RCC 7860 (cell line): ENCODE data around the gene LMAN1L.
A peak's percentile ranks its signal among the peaks of the same experiment; 100 is the strongest.

Source experiments
- DNase-seq: peaks from one replicate; pipeline ENCODE4 v3.0.0-alpha.2; 2015; ENCODE audit warnings: low spot score
- FAIRE-seq: peaks from 2 replicates; lab custom pipeline; 2012; peaks lifted over from hg19 to GRCh38; lab: Jason Lieb, UNC

LMAN1L gene

DNA sequence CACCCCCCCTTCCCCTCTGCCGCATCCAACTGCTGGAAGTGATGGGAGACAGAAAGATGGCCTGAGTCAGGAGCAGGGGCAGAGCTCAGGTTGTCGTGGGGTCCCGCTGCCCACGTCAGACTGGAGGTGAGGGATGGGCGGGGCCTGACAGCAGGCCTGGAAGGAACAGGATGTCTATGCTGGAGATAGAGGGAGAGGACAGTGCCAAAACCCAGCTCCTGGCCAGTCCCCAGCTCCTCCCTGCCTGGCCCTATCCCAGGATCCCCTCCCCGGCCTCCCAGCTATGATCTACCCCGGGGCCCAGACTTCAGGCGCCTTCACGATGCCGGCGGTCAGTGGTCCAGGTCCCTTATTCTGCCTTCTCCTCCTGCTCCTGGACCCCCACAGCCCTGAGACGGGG is at the start of gene LMAN1L:
TSS of gene LMAN1L (plus strand) at position 303 of the 400 bp plus-strand sequence. CDS start at position 323, 20 bp downstream.
- FAIRE-seq (no peak), DNase-seq (no peak)

DNA sequence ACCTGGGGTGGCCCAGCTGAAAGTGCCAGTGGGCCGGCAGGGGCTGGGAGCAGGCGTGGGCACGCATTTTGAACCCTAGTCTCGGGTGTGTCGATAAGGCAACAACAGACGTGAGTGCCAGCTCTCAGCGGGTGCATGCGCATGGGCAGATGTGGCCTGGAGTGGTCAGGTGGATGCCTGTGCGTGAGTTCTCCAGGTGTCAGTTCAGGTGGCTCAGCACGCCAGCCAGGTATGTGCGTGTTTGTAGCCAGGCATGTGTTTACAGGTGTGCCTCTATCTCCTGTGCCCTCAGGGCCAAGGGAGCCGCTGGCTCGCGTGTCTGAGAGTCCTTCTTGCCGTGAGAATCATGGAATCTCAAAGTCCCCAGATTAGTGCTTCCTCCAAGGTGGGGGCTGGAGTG is 49.2 kb upstream of the LMAN1L start:
- FAIRE-seq: no peak

DNA sequence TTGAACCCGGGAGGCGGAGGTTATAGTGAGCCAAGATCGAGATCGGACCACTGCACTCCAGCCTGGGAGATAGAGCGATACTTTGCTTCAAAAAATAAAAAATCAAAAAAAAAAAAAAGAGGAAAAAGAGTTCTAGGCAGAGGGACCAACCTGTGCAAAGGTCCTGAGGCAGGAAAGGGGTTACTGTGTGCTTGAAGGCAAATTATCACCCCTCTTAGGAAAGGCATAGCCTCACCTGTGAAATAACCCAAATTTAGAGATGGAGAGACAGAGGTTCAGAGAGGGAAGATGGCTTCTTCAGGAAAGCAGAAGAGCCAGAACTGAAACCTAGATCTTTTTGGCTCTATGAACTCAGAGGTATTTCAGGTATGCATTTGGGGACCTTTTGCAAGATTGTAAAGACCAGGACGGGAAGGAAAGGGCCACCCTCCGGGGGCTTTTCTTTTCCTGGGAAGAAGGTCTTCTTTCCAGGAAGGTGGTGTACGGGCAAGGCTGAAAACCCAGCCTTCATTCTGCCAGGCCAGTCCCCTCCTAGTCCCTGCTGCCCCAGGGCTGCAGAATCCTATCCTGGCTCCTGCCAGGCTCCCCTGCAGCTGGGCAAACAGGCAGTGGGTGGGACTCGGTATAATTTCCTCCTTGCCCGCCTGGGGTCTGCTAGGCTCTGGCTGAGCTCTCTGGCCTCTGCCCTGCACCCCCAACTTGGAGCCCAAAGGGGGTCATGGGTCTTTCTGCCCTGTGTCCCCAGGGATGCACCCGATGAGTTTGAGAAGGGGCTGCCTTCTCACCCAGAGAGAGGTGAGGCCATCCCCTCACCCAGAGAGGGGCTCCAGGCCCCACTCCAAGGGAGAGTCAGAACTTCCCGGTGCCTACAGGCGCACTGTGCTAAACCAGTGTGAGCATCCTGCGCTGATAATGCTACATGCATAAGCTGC is 45.2 kb upstream of the LMAN1L start:
- DNase-seq (no peak), FAIRE-seq (no peak)

More for the DNA sequence above, 49.2 kb upstream of the LMAN1L start:
- no peak for DNase-seq

DNA sequence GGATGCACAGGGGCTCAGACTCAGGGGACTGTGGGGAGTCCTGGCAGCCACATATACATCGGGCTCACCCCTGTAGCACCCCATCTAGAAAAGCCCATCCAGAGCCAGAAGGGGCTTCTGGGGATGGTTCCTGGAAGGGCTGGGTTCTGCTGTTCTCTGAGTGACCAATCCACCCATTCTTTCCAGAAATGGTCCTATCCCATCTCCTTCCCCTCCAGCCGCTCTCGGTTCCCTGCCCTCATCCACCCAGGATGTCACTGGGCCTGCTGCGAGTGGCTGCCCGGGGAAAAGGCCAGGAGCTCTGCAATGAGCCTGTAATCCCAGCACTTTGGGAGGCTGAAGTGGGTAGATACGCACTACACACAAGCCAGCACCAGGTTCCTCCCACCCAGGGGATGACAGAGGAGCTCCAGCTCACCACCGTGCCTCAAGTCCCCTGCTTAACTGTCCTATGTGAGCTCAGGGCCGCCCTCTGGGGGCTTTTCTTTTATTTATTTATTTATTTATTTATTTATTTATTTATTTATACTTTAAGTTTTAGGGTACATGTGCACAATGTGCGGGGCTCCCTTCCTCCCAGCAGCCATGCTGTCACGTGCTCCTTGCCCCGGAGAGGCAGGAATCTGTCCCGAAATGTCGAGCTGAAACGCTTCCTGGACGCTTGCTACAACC is 44.4 kb upstream of the LMAN1L start:
- DNase-seq (no peak), FAIRE-seq (no peak)

DNA sequence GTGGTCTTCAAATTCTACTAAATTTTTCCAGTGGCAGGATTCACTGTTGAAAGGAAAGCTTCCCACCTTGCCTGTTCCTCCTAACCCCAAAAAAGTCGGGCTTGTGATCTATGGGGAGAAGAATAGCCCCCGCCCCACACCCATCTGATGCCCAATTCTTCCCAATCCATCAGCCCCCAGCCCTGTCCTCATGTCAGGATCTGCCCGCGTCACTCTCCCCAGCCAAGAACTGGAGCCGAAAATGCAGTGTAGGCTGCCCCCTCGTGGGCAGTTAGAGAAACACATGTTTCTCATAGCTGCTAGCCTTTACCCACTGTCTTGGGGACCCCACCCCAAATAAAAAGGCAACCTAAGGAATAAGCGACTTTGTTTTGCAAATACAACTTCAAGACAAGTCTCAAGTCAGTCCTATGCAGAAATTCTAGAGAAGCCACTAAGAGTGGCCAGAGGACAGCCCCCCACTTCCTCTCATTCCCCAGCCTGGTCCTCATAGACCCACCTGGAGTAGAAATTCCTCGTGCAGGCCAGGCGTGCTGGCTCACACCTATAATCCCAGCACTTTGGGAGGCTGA is 43.8 kb upstream of the LMAN1L start:
- DNase-seq (peak; percentile 40), FAIRE-seq (no peak)

DNA sequence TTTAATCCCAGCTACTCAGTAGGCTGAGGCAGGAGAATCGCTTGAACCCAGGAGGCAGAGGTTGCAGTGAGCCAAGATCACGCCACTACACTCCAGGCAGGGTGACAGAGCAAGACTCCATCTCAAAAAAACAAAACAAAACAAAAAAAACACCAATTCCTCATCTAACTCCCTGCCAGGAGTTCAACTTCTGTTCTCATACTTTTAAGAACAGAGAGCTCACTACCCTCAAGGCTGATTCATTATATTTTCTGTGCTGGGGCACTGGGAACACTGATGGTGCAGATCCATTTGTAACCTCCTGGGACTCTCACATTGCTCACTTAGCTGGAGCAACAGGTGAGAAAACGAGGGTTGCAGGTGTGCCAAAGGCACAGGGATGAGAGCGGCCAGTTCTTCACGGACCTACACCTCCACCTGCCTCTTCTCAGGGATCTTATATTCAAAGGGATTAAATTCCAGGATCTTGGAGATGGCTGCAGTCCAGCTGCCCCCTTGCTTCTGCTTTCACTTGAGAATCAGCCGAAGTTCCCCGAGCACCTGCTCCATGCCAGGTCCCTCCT is 43.1 kb upstream of the LMAN1L start:
- DNase-seq: no peak
- no peak for FAIRE-seq

DNA sequence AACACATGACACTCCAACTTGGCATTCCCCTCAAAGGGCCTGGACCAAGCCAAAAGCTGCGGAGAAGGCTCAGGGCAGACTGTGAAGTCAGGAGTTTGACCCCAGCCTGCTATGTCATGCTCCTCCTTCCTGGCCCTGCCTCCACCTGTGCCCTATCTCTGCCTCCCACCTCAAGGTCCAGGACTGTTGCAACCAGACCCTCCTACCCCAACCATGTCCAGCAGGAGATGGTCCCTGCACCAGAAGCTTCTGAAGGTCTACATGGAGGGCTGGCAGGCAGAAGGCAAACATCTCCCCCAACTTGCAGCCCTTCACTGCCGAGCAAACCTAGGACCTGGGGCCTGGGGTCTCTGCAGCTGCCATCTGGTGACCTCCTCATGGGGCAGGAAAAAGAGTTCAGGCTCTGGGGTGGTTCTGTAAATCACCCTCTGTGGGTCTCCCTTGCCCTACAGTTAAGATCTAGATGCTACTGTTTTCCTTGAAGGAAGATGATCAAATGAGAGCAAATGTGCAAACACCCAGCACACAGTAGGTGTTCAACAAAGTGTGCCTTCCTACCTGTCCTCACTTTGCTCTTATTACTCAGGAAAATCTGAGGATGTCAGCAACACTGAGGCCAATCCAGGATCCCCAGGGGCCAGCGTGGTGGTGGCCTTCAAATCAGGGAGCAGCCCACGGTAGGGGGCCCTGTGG is 42.3 kb upstream of the LMAN1L start:
- DNase-seq (no peak), FAIRE-seq (no peak)

DNA sequence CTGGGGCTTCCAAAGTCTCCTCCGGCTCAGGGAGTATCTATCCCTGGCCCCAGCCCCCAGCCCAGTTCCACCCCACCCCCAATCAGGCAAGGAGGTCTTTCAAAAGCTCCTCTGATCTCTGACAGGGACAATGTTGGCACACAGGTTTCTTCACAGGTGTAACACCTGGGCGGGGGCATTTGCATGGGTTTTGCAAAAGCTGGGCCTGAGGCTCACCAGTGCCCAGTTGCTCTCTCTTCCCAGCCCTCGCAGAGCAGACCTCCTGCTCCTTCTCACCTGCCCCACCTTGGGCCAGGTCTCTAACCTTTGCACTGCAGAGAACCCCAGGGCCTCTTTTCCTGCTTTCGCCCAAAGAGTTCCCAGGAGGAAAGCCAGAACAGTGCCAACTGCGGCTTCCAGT is 39.3 kb upstream of the LMAN1L start:
- FAIRE-seq: no peak

DNA sequence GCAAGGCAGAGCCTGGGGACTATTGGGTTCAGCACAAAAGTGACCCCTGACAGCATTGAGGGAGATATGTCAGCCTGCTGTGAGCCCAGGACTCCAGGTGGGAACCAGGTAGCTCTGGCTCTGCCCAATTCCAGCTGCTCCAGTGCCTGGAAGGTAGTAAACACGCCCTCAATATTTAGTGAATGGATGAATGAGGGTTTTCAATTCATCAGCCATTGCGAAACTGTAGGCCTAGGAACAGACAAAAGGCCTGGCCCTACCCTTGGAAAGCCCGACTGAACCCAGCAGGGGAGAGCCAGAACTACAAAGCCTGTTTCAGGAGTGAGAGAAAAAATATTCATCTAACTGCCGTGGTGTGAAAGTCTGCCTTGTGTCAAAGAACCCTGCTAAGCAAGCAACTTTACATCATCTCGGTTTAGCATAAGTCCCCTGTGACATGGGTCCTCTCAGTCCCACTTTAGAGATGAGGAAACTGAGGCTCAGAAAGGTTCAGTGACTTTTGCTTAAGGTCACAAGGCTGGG is 38.8 kb upstream of the LMAN1L start:
- FAIRE-seq (no peak), DNase-seq (no peak)

More for the DNA sequence above, 39.3 kb upstream of the LMAN1L start:
- no peak for DNase-seq

DNA sequence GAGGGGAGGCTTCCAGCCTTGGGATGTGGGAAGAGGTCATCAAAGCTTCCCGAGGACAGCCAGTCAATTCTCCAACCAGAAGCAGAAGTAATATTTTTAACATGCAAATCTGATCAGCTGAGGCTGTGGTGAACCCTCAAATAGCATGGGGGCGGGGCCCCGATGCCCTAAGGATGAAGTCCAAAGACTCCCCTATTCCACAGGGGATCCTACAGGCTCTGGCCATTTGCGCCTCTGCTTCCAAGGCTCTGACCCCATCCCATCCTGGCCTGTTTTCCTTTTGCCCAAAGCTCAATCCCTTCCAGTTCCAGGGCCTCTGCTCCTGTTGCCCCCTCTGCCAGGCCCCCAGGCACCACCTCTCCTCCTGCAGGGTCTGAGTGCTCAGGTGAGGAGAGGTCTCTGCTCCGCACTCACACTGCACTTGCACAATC is 37.5 kb upstream of the LMAN1L start:
- DNase-seq (no peak), FAIRE-seq (no peak)

DNA sequence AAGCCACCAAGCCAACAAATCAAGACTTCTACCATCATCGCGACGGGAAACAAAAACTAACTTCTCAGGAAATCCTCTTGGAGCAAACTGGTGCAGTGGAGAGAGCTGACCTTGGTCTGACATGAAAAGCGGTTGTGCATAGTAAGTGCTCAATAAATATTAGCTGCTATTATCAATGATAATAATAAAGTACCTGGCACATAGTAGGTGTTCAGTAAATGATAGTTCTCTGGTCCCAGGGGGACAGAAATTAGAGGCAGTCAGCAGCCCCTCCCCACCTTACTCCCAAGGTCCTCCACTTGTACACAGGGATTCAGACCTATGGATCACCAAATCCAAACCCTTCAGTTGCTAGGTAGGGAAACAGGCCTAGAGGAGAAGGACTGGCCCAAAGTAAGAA is 36.7 kb upstream of the LMAN1L start:
- no peak for FAIRE-seq
- DNase-seq: no peak

DNA sequence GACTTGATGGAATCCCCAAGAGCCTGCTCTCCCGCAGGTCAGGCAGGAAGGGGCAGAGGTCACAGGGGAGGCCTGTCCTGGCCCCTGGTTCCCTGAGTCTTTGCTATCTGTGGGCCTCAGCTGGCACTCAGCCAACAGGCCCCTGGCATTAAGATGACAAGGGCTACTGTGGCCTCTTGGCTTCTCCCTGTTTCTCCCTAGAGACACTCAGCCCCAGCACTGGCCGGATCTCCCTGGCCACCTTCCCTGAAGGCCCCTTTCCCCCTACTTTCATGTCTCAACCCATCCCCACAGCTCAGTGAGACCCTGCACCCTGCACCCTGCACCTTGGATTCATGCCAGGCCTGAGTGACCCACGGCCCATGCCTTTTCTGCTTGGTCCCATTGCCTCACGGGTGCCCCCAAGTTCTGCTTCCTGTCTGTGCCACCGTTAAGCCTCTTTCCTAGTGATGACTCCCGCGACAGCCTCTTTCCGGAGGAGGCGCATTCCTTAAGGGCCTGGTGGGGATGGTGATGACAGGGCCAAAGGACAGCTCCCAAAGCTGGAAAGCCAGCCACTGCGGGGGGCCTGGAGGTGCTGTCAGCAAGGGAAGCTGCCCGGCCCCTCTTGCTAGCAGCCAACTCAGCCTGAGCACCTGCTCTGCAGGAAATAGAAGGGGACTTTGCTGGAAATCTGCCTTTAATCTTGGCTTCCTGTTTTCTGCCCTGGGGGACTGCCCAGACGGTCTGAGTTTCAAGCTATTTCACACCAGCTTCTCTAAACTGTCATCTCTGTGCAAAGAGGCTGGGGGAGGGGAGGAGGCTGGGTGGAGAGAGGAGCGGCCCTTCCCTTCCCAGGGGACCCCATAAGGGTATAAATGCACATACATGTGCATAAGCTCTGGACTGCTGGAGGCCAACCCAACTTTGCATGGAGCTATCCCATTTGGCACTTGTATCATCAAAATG is 35.5 kb upstream of the LMAN1L start:
- DNase-seq: no peak
- no peak for FAIRE-seq

DNA sequence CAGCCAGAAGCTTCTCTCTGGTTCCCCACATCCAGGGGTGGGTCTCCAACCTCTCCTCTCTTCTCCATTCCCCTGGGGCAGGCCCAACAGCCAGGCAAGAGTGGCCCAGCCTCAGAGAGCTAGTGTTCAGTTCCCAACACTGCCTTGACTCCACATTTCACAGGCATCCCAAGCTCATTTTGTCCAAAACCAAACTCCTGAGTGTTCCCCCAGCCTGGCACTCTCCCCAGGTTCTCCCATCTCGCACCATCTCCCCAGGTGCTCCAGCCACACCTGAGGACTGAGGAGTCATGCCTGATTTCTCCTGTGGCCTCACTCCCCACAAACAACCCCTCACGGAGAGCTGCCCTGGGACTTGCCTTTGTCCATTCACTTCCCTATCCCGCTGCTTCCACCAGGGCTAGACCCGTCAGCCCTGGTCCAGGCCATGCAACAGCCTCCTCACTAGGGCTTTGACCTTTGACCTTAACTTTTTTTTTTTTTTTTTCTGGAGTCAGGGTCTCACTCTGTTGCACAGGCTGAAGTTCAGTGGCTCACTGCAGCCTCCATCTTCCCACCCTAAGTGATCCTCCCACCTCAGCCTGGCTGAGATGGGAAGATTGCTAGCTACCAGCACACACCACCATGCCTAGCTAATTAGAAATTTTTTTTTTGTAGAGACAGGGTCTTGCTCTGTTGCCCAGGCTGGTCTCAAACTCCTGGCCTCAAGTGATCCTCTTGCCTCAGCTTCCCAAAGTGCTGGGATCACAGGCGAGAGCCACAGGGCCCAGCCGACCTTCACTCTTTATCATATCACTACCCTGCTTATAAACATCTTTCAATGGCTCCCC is 34.7 kb upstream of the LMAN1L start:
- FAIRE-seq (no peak), DNase-seq (no peak)

DNA sequence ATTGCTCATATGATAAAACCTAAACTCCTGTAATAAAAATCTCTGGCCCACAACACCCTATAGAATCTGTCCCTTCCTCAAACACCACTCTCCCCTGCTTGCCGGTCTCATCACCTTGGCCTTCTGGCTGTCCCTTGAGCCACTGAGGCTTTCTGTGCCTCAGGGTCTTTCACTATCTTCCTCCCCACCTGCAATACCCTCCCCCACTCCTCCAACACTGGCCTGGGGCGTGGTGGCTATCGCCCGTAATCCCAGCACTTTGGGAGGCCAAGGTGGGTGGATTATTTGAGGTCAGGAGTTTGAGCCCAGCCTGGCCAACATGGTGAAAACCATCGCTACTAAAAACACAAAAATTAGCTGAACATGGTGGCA is 34.0 kb upstream of the LMAN1L start:
- DNase-seq (no peak), FAIRE-seq (no peak)

DNA sequence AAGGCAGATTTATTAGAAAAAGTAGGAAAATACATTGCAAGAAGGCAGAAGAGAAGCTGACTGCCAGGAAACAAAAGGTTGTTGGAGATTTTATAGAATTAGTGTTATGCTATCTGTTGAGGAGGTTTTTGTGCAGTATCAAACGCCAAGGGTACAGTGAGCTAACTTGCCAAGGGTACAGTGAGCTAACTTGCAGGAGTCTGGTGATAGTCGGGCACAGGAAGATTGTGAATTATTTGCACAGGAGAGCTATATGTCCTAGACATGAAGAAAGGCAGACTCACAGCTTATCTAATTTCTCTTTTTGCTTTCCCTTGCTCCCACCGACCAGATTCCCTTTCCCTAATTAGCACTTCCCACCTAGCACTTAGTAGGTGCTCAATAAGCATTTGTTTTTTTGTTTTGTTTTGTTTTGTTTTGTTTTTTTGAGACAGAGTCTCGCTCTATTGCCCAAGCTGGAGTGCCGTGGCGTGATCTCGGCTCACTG is 33.4 kb upstream of the LMAN1L start:
- DNase-seq (no peak), FAIRE-seq (no peak)

DNA sequence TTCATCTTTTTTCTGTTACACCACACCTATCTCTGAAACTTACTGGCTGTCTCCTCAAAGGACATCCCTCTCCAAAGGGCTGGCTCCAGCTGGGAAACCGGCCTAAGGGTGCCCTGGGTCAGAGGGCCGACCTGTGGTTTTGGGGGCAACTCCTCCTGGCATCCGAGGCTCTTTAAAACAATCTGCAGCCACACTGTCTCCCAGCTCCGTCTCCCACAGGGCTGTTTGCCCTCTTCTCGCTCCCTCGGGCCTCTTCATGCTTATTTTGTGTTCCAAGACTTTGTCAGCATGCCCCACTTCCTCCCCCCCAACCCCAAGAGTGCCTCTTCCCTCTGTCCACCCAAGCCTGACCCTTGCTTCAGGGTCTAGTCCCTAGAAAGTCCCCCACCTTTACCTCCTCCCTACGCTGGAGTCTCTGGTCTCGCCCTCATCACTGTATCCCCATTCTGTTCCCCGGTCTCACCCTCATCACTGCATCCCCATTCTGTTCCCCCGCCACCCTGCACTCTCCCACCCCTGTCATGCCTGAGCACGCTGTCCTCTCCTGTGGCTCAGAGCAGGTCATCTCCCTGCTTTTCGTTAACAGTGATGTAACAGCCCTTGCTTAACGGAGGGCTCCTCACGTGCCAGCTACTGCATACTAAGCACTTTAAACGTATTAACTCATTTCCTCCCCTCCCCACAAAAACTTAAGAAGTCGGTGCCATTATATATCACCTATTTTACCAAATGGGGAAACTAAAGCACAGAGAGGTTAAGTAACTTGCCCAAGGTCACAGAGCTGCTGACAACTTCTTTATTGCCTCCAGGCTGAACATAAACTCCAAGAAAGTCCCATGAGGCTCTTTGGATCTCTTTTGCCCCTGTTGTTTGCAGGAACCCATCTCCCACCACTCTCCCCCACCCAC is 31.9 kb upstream of the LMAN1L start:
- no peak for FAIRE-seq

More for the DNA sequence above, 31.9 kb upstream of the LMAN1L start:
- no peak for DNase-seq
